HG03103 (cell line): Measurements from ENCODE around the gene ZC3HAV1.
"Not testable (repeated sequence)": the region's sequence is repeated elsewhere in the genome, so short reads cannot be mapped to it uniquely, and the experiment has no call there.

Experiments used
- ATAC-seq: cut with Tn5 transposase; IDR thresholded peaks from one replicate; pipeline ENCODE4 v1.9.1; 2021; ENCODE audit warnings: low read depth; ENCODE audit not compliant: unreplicated experiment

ZC3HAV1 gene

GRCh38 chr7:139032473-139032872 lies 77.0 kb downstream of the ZC3HAV1 start:
- no peak for ATAC-seq

- ATAC-seq: no peak
Measured at GRCh38 chr7:139029353-139029752, 80.2 kb downstream of the ZC3HAV1 start.

- no peak for ATAC-seq
Measured at GRCh38 chr7:139026551-139026950, 83.0 kb downstream of the ZC3HAV1 start.

- ATAC-seq: not testable (repeated sequence)
Measured at GRCh38 chr7:139025861-139026260, 83.7 kb downstream of the ZC3HAV1 start.

GRCh38 chr7:139023076-139023475 lies 86.4 kb downstream of the ZC3HAV1 start:
- no peak for ATAC-seq

- no peak for ATAC-seq
Measured at GRCh38 chr7:139022286-139022685, 87.2 kb downstream of the ZC3HAV1 start.

- no peak for ATAC-seq
Measured at GRCh38 chr7:139018910-139019309, 90.6 kb downstream of the ZC3HAV1 start.

- ATAC-seq: peak; percentile 89
Measured at GRCh38 chr7:139016931-139017511, 92.5 kb downstream of the ZC3HAV1 start.

GRCh38 chr7:139011373-139011772 lies 98.1 kb downstream of the ZC3HAV1 start:
- no peak for ATAC-seq

GRCh38 chr7:139004321-139005090 lies 105.0 kb downstream of the ZC3HAV1 start:
- ATAC-seq: no peak

- ATAC-seq: no peak
Measured at GRCh38 chr7:138999414-138999813, 110.1 kb downstream of the ZC3HAV1 start.
